Activated CD8-positive, alpha-beta T cell treated with anti-CD3 and anti-CD28 coated beads for 36 hours (primary cell): ENCODE measurements around the gene ABLIM1. TPM values are rescaled to one million over a fixed set of nuclear protein-coding genes. Genes with fewer than 3 reads are reported as not detected.

Source experiments
- ATAC-seq: fragments of 200-7000 bp; cut with Tn5 transposase; one replicate; pipeline ENCODE4 v1.10.0; 2021; ENCODE audit warnings: mild to moderate bottlenecking, moderate library complexity
- CTCF ChIA-PET: fragments of 350-600 bp; sonication (Branson Sonifier 250); formaldehyde crosslinking; loops from one replicate; lab custom pipeline; 2021; ENCODE audit warnings: antibody characterized with exemption; lab: Charles Lee
- POLR2A ChIA-PET: fragments of 350-600 bp; sonication (Branson Sonifier 250); formaldehyde crosslinking; loops from one replicate; lab custom pipeline; 2021; ENCODE audit warnings: antibody characterized with exemption; lab: Charles Lee
- DNase-seq: peaks from one replicate; pipeline ENCODE4 v3.0.0-alpha.2; 2020
- H3K27ac Mint-ChIP-seq: one replicate; pipeline ENCODE4 v1.8.0; 2021; ENCODE audit warnings: mild to moderate bottlenecking, mixed read lengths
- H3K27me3 Mint-ChIP-seq: one replicate; pipeline ENCODE4 v1.8.0; 2021; ENCODE audit warnings: mixed read lengths
- H3K36me3 Mint-ChIP-seq: one replicate; pipeline ENCODE4 v1.8.0; 2021; ENCODE audit warnings: low read depth, mixed read lengths
- H3K4me1 Mint-ChIP-seq: one replicate; pipeline ENCODE4 v1.8.0; 2021; ENCODE audit warnings: low read depth, mixed read lengths
- H3K4me3 Mint-ChIP-seq: one replicate; pipeline ENCODE4 v1.8.0; 2021; ENCODE audit warnings: mild to moderate bottlenecking, moderate library complexity, mixed read lengths
- H3K9me3 Mint-ChIP-seq: one replicate; pipeline ENCODE4 v1.8.0; 2021; ENCODE audit warnings: mixed read lengths
- intact Hi-C: fragments of 100-400 bp; cut with micrococcal nuclease; formaldehyde crosslinking; loops from one replicate; pipeline ENCODE4 v1.10.0; 2022
- total RNA-seq, 2 experiments: library from RNA; stranded (reverse); gene quantifications; one replicate each; pipeline ENCODE4 v1.2.3, GENCODE V29; 2021
- TF ChIP-seq, protein P1 (sequence below): fragments of 200-600 bp; IDR thresholded peaks from one replicate; pipeline ENCODE4 v1.8.0; 2022; ENCODE audit warnings: antibody characterized with exemption, mild to moderate bottlenecking

Gene ABLIM1
- total RNA-seq, 2 experiments from 2014 or later, result 148 to 155 TPM

- H3K27me3 Mint-ChIP-seq, result peaks cover 53% of the 10 kb centered on the region
- no peak for ATAC-seq
- H3K4me3 Mint-ChIP-seq, result no peak overlapping the region
- POLR2A ChIA-PET, result interaction anchor here (0.6 to 0.8 kb wide), 2 partner anchors 281 to 1365 kb away, joined by 3 to 4 read pairs; no protein-coding TSS in a partner anchor
- TF ChIP-seq, protein P1, sequence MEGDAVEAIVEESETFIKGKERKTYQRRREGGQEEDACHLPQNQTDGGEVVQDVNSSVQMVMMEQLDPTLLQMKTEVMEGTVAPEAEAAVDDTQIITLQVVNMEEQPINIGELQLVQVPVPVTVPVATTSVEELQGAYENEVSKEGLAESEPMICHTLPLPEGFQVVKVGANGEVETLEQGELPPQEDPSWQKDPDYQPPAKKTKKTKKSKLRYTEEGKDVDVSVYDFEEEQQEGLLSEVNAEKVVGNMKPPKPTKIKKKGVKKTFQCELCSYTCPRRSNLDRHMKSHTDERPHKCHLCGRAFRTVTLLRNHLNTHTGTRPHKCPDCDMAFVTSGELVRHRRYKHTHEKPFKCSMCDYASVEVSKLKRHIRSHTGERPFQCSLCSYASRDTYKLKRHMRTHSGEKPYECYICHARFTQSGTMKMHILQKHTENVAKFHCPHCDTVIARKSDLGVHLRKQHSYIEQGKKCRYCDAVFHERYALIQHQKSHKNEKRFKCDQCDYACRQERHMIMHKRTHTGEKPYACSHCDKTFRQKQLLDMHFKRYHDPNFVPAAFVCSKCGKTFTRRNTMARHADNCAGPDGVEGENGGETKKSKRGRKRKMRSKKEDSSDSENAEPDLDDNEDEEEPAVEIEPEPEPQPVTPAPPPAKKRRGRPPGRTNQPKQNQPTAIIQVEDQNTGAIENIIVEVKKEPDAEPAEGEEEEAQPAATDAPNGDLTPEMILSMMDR, result no peak
- H3K36me3 Mint-ChIP-seq, result no peaks in the 10 kb centered on the region
- H3K27ac Mint-ChIP-seq, result no peak overlapping the region
- intact Hi-C loops, result no loop called here
- DNase-seq, result no peak
- H3K4me1 Mint-ChIP-seq, result peaks cover 10% of the 10 kb centered on the region
- no peaks in the 10 kb centered on the region for H3K9me3 Mint-ChIP-seq
- CTCF ChIA-PET, result interaction anchor here (1.3 kb wide), 1 partner anchor 101 kb away, joined by 8 read pairs; no protein-coding TSS in a partner anchor
These were observed 253.1 kb downstream of the ABLIM1 start for GRCh38 chr10:114405011-114405350.

GRCh38 chr10:114404171-114405010, 253.7 kb downstream of the ABLIM1 start, which contains the start of gene AFAP1L2:
Gene AFAP1L2, minus strand, starts transcription at chr10:114404502. Its CDS starts 47 bp downstream, at chr10:114404455.
- H3K27me3 Mint-ChIP-seq, result peaks cover 59% of the 10 kb centered on the region
- H3K4me3 Mint-ChIP-seq, result peak within 1 kb of the TSS; percentile 43
- H3K4me1 Mint-ChIP-seq, result peaks cover 10% of the 10 kb centered on the region
- POLR2A ChIA-PET, result interaction anchor here (0.6 to 0.8 kb wide), 2 partner anchors 281 to 1365 kb away, joined by 3 to 4 read pairs; no protein-coding TSS in a partner anchor
- H3K36me3 Mint-ChIP-seq, result no peaks in the 10 kb centered on the region
- intact Hi-C loops, result no loop called here
- no peaks in the 10 kb centered on the region for H3K9me3 Mint-ChIP-seq
- CTCF ChIA-PET, result interaction anchor here (0.5 to 1.3 kb wide), 3 partner anchors 15 to 532 kb away, joined by 3 to 8 read pairs (median 6); no protein-coding TSS in a partner anchor
- DNase-seq (no peak), ATAC-seq (peak; percentile 64)
- TF ChIP-seq, protein P1, result no peak
- no peak within 1 kb of the TSS for H3K27ac Mint-ChIP-seq

DNA sequence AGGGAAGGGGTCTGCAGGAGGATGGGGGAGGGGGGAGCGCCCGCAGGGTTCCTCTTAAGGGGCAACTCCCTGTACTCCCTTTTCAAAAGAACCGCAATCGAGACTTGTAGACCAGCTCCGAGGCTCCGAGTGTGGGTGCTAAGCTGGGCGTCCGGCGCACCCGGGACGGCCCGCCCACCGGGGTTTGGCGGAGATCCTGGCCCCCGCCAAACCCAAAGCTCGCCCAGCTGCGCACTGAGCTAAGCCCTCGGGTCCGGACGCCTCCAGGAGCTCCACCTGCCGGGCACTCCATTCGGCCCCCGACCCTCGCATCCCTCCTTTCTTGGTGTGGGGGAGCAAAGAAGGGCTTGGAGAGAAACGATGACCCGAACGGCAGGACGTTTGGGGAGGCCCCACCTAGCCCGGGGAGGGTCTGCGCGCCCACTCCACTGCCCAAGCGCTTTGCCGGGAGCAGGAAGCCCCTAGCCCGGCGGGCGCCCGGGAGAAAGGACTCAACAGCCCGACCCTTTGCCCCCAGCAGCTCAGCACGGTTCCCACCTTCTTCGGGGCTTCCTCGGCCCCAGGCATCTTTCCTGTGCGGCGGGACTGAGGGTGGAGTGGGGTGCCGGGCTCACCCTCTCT, 254.4 kb downstream of the ABLIM1 start:
- ChIA-PET CTCF (interaction anchor here (0.5 to 1.8 kb wide), 3 partner anchors 15 to 531 kb away, joined by 3 to 11 read pairs (median 6); no protein-coding TSS in a partner anchor), POLR2A (no interaction called here)
- no peaks in the 10 kb centered on the region for H3K9me3 Mint-ChIP-seq
- intact Hi-C loops, result no loop called here
- H3K36me3 Mint-ChIP-seq, result no peaks in the 10 kb centered on the region
- DNase-seq (peak; percentile 18), ATAC-seq (peak; percentile 20)
- no peak overlapping the region for H3K27ac Mint-ChIP-seq
- TF ChIP-seq, protein P1, result no peak
- H3K27me3 Mint-ChIP-seq, result peaks cover 63% of the 10 kb centered on the region
- H3K4me1 Mint-ChIP-seq, result peaks cover 10% of the 10 kb centered on the region
- H3K4me3 Mint-ChIP-seq, result peak overlapping the region; percentile 34

DNA sequence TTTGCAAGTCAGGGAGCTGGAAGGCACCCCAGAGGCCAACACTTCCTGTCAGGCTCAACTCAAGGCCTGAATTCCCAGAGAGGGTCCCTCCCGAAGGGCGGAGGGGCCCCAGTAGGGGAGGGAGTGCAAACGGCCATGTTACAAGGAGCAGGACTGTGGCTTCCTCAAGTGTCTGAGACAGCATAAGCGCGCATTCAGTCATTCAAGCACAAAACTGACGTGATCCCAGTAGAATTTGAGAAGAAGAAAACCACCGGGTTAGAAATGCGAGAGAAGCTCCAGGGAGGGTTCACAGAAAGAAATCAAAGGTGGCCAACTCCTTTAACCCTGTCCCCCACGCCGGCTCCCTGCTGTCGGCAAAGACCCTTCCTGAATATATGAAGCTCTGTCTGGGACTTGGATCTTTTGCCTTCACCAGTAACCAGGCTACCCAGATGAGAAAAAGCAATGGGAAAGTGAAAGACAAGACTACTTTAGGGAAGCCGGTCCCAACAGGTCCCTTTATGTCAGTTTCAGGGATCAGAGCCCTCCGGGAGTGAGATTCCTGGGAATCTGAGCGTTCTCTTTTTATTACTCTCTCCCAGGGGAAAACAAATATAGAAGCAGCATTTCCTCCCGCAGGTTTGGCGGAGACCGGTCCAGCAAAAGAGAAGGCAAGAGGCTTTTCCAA, 255.1 kb downstream of the ABLIM1 start:
- intact Hi-C loops, result no loop called here
- DNase-seq, result no peak
- Mint-ChIP-seq H3K4me1 (peaks cover 10% of the 10 kb centered on the region), H3K27ac (no peak overlapping the region), H3K4me3 (peak overlapping the region; percentile 34), H3K27me3 (peaks cover 61% of the 10 kb centered on the region), H3K36me3 (no peaks in the 10 kb centered on the region), H3K9me3 (no peaks in the 10 kb centered on the region)
- ATAC-seq, result no peak
- ChIA-PET POLR2A (no interaction called here), CTCF (interaction anchor here (1.1 to 1.8 kb wide), 2 partner anchors 14 to 99 kb away, joined by 6 to 11 read pairs; no protein-coding TSS in a partner anchor)
- TF ChIP-seq, protein P1, result no peak
